ENCODE data around the gene TRIM17.

- TF ChIP-seq, protein P1, sequence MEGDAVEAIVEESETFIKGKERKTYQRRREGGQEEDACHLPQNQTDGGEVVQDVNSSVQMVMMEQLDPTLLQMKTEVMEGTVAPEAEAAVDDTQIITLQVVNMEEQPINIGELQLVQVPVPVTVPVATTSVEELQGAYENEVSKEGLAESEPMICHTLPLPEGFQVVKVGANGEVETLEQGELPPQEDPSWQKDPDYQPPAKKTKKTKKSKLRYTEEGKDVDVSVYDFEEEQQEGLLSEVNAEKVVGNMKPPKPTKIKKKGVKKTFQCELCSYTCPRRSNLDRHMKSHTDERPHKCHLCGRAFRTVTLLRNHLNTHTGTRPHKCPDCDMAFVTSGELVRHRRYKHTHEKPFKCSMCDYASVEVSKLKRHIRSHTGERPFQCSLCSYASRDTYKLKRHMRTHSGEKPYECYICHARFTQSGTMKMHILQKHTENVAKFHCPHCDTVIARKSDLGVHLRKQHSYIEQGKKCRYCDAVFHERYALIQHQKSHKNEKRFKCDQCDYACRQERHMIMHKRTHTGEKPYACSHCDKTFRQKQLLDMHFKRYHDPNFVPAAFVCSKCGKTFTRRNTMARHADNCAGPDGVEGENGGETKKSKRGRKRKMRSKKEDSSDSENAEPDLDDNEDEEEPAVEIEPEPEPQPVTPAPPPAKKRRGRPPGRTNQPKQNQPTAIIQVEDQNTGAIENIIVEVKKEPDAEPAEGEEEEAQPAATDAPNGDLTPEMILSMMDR (conservative IDR thresholded peaks at IDR 0.05): no peak
- no peak for TF ChIP-seq EZH2 (IDR thresholded peaks at IDR 0.05; ENCODE audit: low read depth)
Observed at GRCh38 chr1:228413241-228414010, 3.2 kb downstream of the TRIM17 start.
